MM.1S (cell line): ENCODE results near the gene PTGES3.

Experiments used
- DNase-seq: peaks from one replicate; pipeline ENCODE4 v3.0.0-alpha.2; 2015
- H2AFZ ChIP-seq: fragments of 300-600 bp; sonication (generic); 2 replicates; pipeline ENCODE4 v1.6.0; 2016; ENCODE audit warnings: antibody characterized with exemption, low read length
- H3F3A ChIP-seq: fragments of 300-600 bp; sonication (generic); 2 replicates; pipeline ENCODE4 v1.6.1; 2016; ENCODE audit warnings: mild to moderate bottlenecking, antibody characterized with exemption, low read length, moderate library complexity, mixed read lengths; ENCODE audit not compliant: insufficient read depth
- H3K27ac ChIP-seq: fragments of 300-600 bp; sonication (generic); 2 replicates; pipeline ENCODE4 v1.5.1; 2016; ENCODE audit warnings: mild to moderate bottlenecking, low read length
- H3K27me3 ChIP-seq: fragments of 300-600 bp; sonication (generic); replicated peaks from 2 replicates; pipeline ENCODE4 v1.6.0; 2016; ENCODE audit warnings: low read length; ENCODE audit not compliant: insufficient read depth
- H3K36me3 ChIP-seq: fragments of 300-600 bp; sonication (generic); replicated peaks from 2 replicates; pipeline ENCODE4 v1.6.1; 2016; ENCODE audit warnings: mild to moderate bottlenecking, low read length, mixed read lengths; ENCODE audit not compliant: insufficient read depth
- H3K4me1 ChIP-seq: fragments of 300-600 bp; sonication (generic); 2 replicates; pipeline ENCODE4 v1.6.1; 2016; ENCODE audit warnings: low read length, mixed read lengths
- H3K4me2 ChIP-seq: fragments of 300-600 bp; sonication (generic); 2 replicates; pipeline ENCODE4 v1.6.0; 2016; ENCODE audit warnings: low read depth, low read length
- H3K4me3 ChIP-seq: fragments of 300-600 bp; sonication (generic); 2 replicates; pipeline ENCODE4 v1.5.1; 2016; ENCODE audit warnings: low read length, mixed read lengths
- H3K79me2 ChIP-seq: fragments of 300-600 bp; sonication (generic); 2 replicates; pipeline ENCODE4 v1.6.1; 2016; ENCODE audit warnings: mixed run types, low read length, mixed read lengths
- H3K9ac ChIP-seq: fragments of 300-600 bp; sonication (generic); 2 replicates; pipeline ENCODE4 v1.6.1; 2016; ENCODE audit warnings: low read length, mixed read lengths
- H3K9me2 ChIP-seq: fragments of 300-600 bp; sonication (generic); replicated peaks from 2 replicates; pipeline ENCODE4 v1.6.1; 2016; ENCODE audit warnings: mild to moderate bottlenecking, low read length, mixed read lengths; ENCODE audit not compliant: insufficient read depth
- H3K9me3 ChIP-seq: fragments of 300-600 bp; sonication (generic); replicated peaks from 2 replicates; pipeline ENCODE4 v1.6.1; 2016; ENCODE audit warnings: mild to moderate bottlenecking, low read length, mixed read lengths; ENCODE audit not compliant: insufficient read depth
- H4K20me1 ChIP-seq: fragments of 300-600 bp; sonication (generic); 2 replicates; pipeline ENCODE4 v1.6.1; 2016; ENCODE audit warnings: mild to moderate bottlenecking, low read length, moderate library complexity, mixed read lengths; ENCODE audit not compliant: insufficient read depth
- EZH2 ChIP-seq: fragments of 300-600 bp; sonication (generic); optimal IDR thresholded peaks from 2 replicates; pipeline ENCODE3; 2017; ENCODE audit warnings: low read depth, mild to moderate bottlenecking, antibody characterized with exemption, low read length, mixed read lengths
- EZH2phosphoT487 ChIP-seq: fragments of 300-600 bp; sonication (generic); IDR thresholded peaks from 2 replicates; pipeline ENCODE4 v1.6.1; 2018; ENCODE audit warnings: antibody characterized with exemption, low read length
- TF ChIP-seq, protein P1 (sequence below): fragments of 300-600 bp; sonication (generic); IDR thresholded peaks from 2 replicates; pipeline ENCODE4 v1.5.1; 2016; ENCODE audit warnings: antibody characterized with exemption, low read length, mixed read lengths

The PTGES3 gene

GRCh38 chr12:56668197-56668457 is 20.0 kb downstream of the PTGES3 start:
- Histone ChIP-seq H3K9me3 (no peaks in the 10 kb centered on the region), H3K4me2 (no peak overlapping the region), H3K36me3 (peaks cover 52% of the 10 kb centered on the region), H3K4me3 (no peak overlapping the region), H3K4me1 (no peaks in the 10 kb centered on the region), H3K27me3 (no peaks in the 10 kb centered on the region), H3F3A (peaks cover 33% of the 10 kb centered on the region), H3K9ac (no peak overlapping the region), H3K27ac (no peak overlapping the region), H3K79me2 (peaks cover 86% of the 10 kb centered on the region), H3K9me2 (no peaks in the 10 kb centered on the region), H2AFZ (no peak overlapping the region), H4K20me1 (peaks cover 18% of the 10 kb centered on the region)
- TF ChIP-seq EZH2 (no peak), EZH2phosphoT487 (no peak)
- TF ChIP-seq, protein P1, sequence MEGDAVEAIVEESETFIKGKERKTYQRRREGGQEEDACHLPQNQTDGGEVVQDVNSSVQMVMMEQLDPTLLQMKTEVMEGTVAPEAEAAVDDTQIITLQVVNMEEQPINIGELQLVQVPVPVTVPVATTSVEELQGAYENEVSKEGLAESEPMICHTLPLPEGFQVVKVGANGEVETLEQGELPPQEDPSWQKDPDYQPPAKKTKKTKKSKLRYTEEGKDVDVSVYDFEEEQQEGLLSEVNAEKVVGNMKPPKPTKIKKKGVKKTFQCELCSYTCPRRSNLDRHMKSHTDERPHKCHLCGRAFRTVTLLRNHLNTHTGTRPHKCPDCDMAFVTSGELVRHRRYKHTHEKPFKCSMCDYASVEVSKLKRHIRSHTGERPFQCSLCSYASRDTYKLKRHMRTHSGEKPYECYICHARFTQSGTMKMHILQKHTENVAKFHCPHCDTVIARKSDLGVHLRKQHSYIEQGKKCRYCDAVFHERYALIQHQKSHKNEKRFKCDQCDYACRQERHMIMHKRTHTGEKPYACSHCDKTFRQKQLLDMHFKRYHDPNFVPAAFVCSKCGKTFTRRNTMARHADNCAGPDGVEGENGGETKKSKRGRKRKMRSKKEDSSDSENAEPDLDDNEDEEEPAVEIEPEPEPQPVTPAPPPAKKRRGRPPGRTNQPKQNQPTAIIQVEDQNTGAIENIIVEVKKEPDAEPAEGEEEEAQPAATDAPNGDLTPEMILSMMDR = no peak
- no peak for DNase-seq

- no peak overlapping the region for H3K4me2 ChIP-seq
- H3K9me3 ChIP-seq = no peaks in the 10 kb centered on the region
- no peaks in the 10 kb centered on the region for H3K27me3 ChIP-seq
- H3K36me3 ChIP-seq = peaks cover 19% of the 10 kb centered on the region
- H3K9me2 ChIP-seq = no peaks in the 10 kb centered on the region
- peaks cover 26% of the 10 kb centered on the region for H3K79me2 ChIP-seq
- no peak overlapping the region for H3K9ac ChIP-seq
- TF ChIP-seq EZH2phosphoT487 = no peak
- TF ChIP-seq, protein P1 = no peak
- TF ChIP-seq EZH2 = no peak
- H3F3A ChIP-seq = peaks cover 68% of the 10 kb centered on the region
- no peak for DNase-seq
- no peak overlapping the region for H3K4me3 ChIP-seq
- H4K20me1 ChIP-seq = no peaks in the 10 kb centered on the region; the same call in 1 of the 2 replicates
- no peak overlapping the region for H2AFZ ChIP-seq
- H3K4me1 ChIP-seq = no peaks in the 10 kb centered on the region
- H3K27ac ChIP-seq = no peak overlapping the region
Observed at GRCh38 chr12:56661979-56662638, 26.0 kb downstream of the PTGES3 start.

- Histone ChIP-seq H3K27me3 (no peaks in the 10 kb centered on the region), H3K4me2 (no peak overlapping the region), H3K36me3 (peaks cover 19% of the 10 kb centered on the region), H3K4me1 (no peaks in the 10 kb centered on the region), H3K9ac (no peak overlapping the region), H3K9me3 (no peaks in the 10 kb centered on the region), H3K79me2 (peaks cover 21% of the 10 kb centered on the region), H3K4me3 (no peak overlapping the region), H3F3A (peaks cover 68% of the 10 kb centered on the region), H3K9me2 (no peaks in the 10 kb centered on the region), H3K27ac (no peak overlapping the region), H4K20me1 (no peaks in the 10 kb centered on the region; the same call in 1 of the 2 replicates), H2AFZ (no peak overlapping the region)
- TF ChIP-seq EZH2 = no peak
- no peak for TF ChIP-seq EZH2phosphoT487
- TF ChIP-seq, protein P1 = no peak
- no peak for DNase-seq
Observed at GRCh38 chr12:56661560-56661959, 26.5 kb downstream of the PTGES3 start.
